IMR-90 (cell line): ENCODE measurements around the gene HOXA3. TPM values are rescaled to one million over a fixed set of nuclear protein-coding genes. Genes with fewer than 3 reads are reported as not detected.
A peak's percentile ranks its signal among the peaks of the same experiment; 100 is the strongest.

Source experiments
- ATAC-seq: fragments of 200-7000 bp; cut with Tn5 transposase; 2 replicates; pipeline ENCODE4 v1.9.1; 2020; ENCODE audit warnings: low read depth, mild to moderate bottlenecking, moderate library complexity
- BruUV-seq: library from RNA; stranded (reverse); fragments of 400-500 nt; replicated peaks from 2 replicates; lab custom pipeline; 2021; lab: Mats Ljungman, UMichigan
- CTCF ChIA-PET: fragments of 300-600 bp; formaldehyde crosslinking; extraction: SDS; loops from one replicate; lab custom pipeline; 2021; ENCODE audit warnings: antibody characterized with exemption; lab: Yijun Ruan, JAX
- POLR2A ChIA-PET: fragments of 300-600 bp; sonication (Branson Sonifier 250); formaldehyde crosslinking; loops from one replicate; lab custom pipeline; 2022; ENCODE audit warnings: antibody characterized with exemption; ENCODE audit not compliant: unreplicated experiment; lab: Charles Lee
- DNase-seq: peaks from one replicate; pipeline ENCODE4 v3.0.0; 2013
- H2AFZ ChIP-seq: replicated peaks from 2 replicates; pipeline ENCODE3; 2013; ENCODE audit warnings: low read length, mild to moderate bottlenecking; ENCODE audit not compliant: poor library complexity
- H2AK5ac ChIP-seq: 2 replicates; pipeline ENCODE4 v1.6.1; 2013; ENCODE audit warnings: low read depth, low read length, inconsistent platforms
- H2AK9ac ChIP-seq: replicated peaks from 2 replicates; pipeline ENCODE3; 2013; ENCODE audit warnings: mild to moderate bottlenecking, low read depth, low read length, moderate library complexity; ENCODE audit not compliant: poor library complexity
- H2BK120ac ChIP-seq: 2 replicates; pipeline ENCODE4 v1.6.1; 2013; ENCODE audit warnings: low read depth, low read length, inconsistent platforms
- H2BK15ac ChIP-seq: 3 replicates; pipeline ENCODE4 v1.6.1; 2013; ENCODE audit warnings: low read depth, low read length, inconsistent platforms
- H2BK20ac ChIP-seq: 2 replicates; pipeline ENCODE4 v1.6.1; 2013; ENCODE audit warnings: low read depth, mild to moderate bottlenecking, inconsistent platforms, low read length, moderate library complexity
- H2BK5ac ChIP-seq: 2 replicates; pipeline ENCODE4 v1.6.1; 2013; ENCODE audit warnings: mild to moderate bottlenecking, low read depth, low read length, inconsistent platforms; ENCODE audit not compliant: poor library complexity, severe bottlenecking
- H3K14ac ChIP-seq: replicated peaks from 2 replicates; pipeline ENCODE4 v1.6.1; 2013; ENCODE audit warnings: low read depth, low read length, inconsistent platforms
- H3K18ac ChIP-seq: 2 replicates; pipeline ENCODE4 v1.6.1; 2013; ENCODE audit warnings: low read depth, low read length, control low read depth
- H3K23ac ChIP-seq: 2 replicates; pipeline ENCODE4 v1.6.1; 2013; ENCODE audit warnings: low read depth, low read length, inconsistent platforms
- H3K27ac ChIP-seq: 2 replicates; pipeline ENCODE4 v1.5.1; 2013; ENCODE audit warnings: mild to moderate bottlenecking, control low read depth, low read length; ENCODE audit not compliant: insufficient read depth
- H3K27me3 ChIP-seq: 2 replicates; pipeline ENCODE4 v1.6.1; 2013; ENCODE audit warnings: low read length; ENCODE audit not compliant: control insufficient read depth, insufficient read depth
- H3K36me3 ChIP-seq: 2 replicates; pipeline ENCODE4 v1.6.1; 2013; ENCODE audit warnings: low read length, mixed read lengths; ENCODE audit not compliant: control insufficient read depth, insufficient read depth
- H3K4ac ChIP-seq: 2 replicates; pipeline ENCODE4 v1.6.1; 2013; ENCODE audit warnings: low read depth, low read length, inconsistent platforms
- H3K4me1 ChIP-seq: 2 replicates; pipeline ENCODE4 v1.6.1; 2013; ENCODE audit warnings: low read length, mixed read lengths; ENCODE audit not compliant: control insufficient read depth, insufficient read depth
- H3K4me2 ChIP-seq: 2 replicates; pipeline ENCODE4 v1.6.1; 2013; ENCODE audit warnings: low read depth, mild to moderate bottlenecking, control low read depth, low read length, moderate library complexity
- H3K4me3 ChIP-seq: 2 replicates; pipeline ENCODE4 v1.5.1; 2013; ENCODE audit warnings: low read depth, mild to moderate bottlenecking, control low read depth, low read length, moderate library complexity; ENCODE audit not compliant: insufficient read depth
- H3K56ac ChIP-seq: 2 replicates; pipeline ENCODE4 v1.6.1; 2013; ENCODE audit warnings: low read length, inconsistent platforms; ENCODE audit not compliant: insufficient read depth; ENCODE audit errors: extremely low read depth
- H3K79me1 ChIP-seq, 2 experiments: 2 replicates each; pipeline ENCODE4 v1.6.1; 2013; ENCODE audit warnings: low read length in 2 of 2, inconsistent platforms in 1 of 2, low read depth in 1 of 2
- H3K9ac ChIP-seq: 2 replicates; pipeline ENCODE4 v1.6.1; 2013; ENCODE audit warnings: low read depth, low read length, control low read depth
- H3K9me1 ChIP-seq: 2 replicates; pipeline ENCODE4 v1.6.1; 2013; ENCODE audit warnings: low read length, inconsistent platforms; ENCODE audit not compliant: insufficient read depth
- H3K9me3 ChIP-seq: 2 replicates; pipeline ENCODE4 v1.6.1; 2013; ENCODE audit warnings: low read length; ENCODE audit not compliant: control insufficient read depth, insufficient read depth
- H4K20me1 ChIP-seq: 2 replicates; pipeline ENCODE4 v1.6.1; 2013; ENCODE audit warnings: low read length, inconsistent platforms; ENCODE audit not compliant: insufficient read depth
- H4K5ac ChIP-seq: 2 replicates; pipeline ENCODE4 v1.6.1; 2013; ENCODE audit warnings: mild to moderate bottlenecking, low read depth, low read length, control low read depth
- H4K8ac ChIP-seq, 2 experiments: 2 replicates each; pipeline ENCODE4 v1.6.1; 2013; ENCODE audit warnings: low read depth in 2 of 2, low read length in 2 of 2, control low read depth in 1 of 2, inconsistent platforms in 1 of 2
- H4K91ac ChIP-seq: 2 replicates; pipeline ENCODE4 v1.6.1; 2013; ENCODE audit warnings: low read depth, low read length, inconsistent platforms; ENCODE audit not compliant: insufficient read depth
- BHLHE40 ChIP-seq: fragments of 150-350 bp; IDR thresholded peaks from 2 replicates; pipeline ENCODE4 v1.6.1; 2016; ENCODE audit warnings: mild to moderate bottlenecking, low read depth, low read length
- CEBPB ChIP-seq: IDR thresholded peaks from 2 replicates; pipeline ENCODE4 v1.6.1; 2012; ENCODE audit warnings: low read depth, low read length, improper control_type of control experiment
- CHD1 ChIP-seq: IDR thresholded peaks from 2 replicates; pipeline ENCODE4 v1.6.1; 2012; ENCODE audit warnings: low read depth, low read length, improper control_type of control experiment
- FOS ChIP-seq: fragments of 150-350 bp; IDR thresholded peaks from 2 replicates; pipeline ENCODE4 v1.6.1; 2016; ENCODE audit warnings: low read depth, low read length
- MAFK ChIP-seq: IDR thresholded peaks from 2 replicates; pipeline ENCODE4 v1.6.1; 2012; ENCODE audit warnings: low read depth, low read length, improper control_type of control experiment
- MAZ ChIP-seq: IDR thresholded peaks from 2 replicates; pipeline ENCODE4 v1.6.1; 2012; ENCODE audit warnings: low read depth, mild to moderate bottlenecking, low read length, improper control_type of control experiment, moderate library complexity, borderline replicate concordance
- MXI1 ChIP-seq: IDR thresholded peaks from 2 replicates; pipeline ENCODE4 v1.6.1; 2012; ENCODE audit warnings: low read depth, mild to moderate bottlenecking, low read length, moderate library complexity, borderline replicate concordance
- NFE2L2 ChIP-seq: fragments of 150-350 bp; IDR thresholded peaks from 2 replicates; pipeline ENCODE4 v1.6.1; 2016; ENCODE audit warnings: low read depth, mild to moderate bottlenecking, low read length
- POLR2A ChIP-seq: IDR thresholded peaks from 2 replicates; pipeline ENCODE4 v1.6.1; 2012; ENCODE audit warnings: mild to moderate bottlenecking, low read depth, low read length
- RCOR1 ChIP-seq: IDR thresholded peaks from 2 replicates; pipeline ENCODE4 v1.6.1; 2012; ENCODE audit warnings: mild to moderate bottlenecking, low read length, improper control_type of control experiment; ENCODE audit not compliant: insufficient replicate concordance
- RFX5 ChIP-seq: IDR thresholded peaks from 2 replicates; pipeline ENCODE4 v1.8.0; 2012; ENCODE audit warnings: low read depth, mild to moderate bottlenecking, low read length, moderate library complexity
- SMC3 ChIP-seq: fragments of 150-350 bp; IDR thresholded peaks from 2 replicates; pipeline ENCODE4 v1.6.1; 2016; ENCODE audit warnings: low read depth, mild to moderate bottlenecking, antibody characterized with exemption, low read length, moderate library complexity
- USF2 ChIP-seq: fragments of 150-350 bp; IDR thresholded peaks from 2 replicates; pipeline ENCODE4 v1.6.1; 2017; ENCODE audit warnings: mild to moderate bottlenecking, antibody characterized with exemption, low read length, low read depth
- WGBS, 2 experiments: methylation state at CpG; one replicate each; pipeline versions ENCODE4 v1.1.5 to v1.1.7; 2013; ENCODE audit warnings: missing lambda C conversion rate in 2 of 2; ENCODE audit not compliant: insufficient read length in 1 of 2; ENCODE audit errors: extremely low coverage in 2 of 2; 5-methylcytosine and 5-hydroxymethylcytosine counted together
- dilution Hi-C: fragments of 300-500 bp; cut with HindIII; formaldehyde crosslinking; loops from one replicate; pipeline ENCODE4 v1.14.3; 2018; ENCODE audit warnings: low sequenced_read_pairs; ENCODE audit not compliant: unreplicated experiment
- in situ Hi-C: fragments of 300-500 bp; cut with MboI; formaldehyde crosslinking; loops from 3 replicates; pipeline ENCODE4 v1.14.3; 2019; ENCODE audit warnings: low sequenced_read_pairs, inconsistent platforms, mixed read lengths
- intact Hi-C: fragments of 100-400 bp; cut with micrococcal nuclease; formaldehyde crosslinking; loops from 2 replicates; pipeline ENCODE4 v1.10.0; 2022
- polyA plus RNA-seq, 3 experiments: library from polyadenylated mRNA; depleted of rRNA; stranded (reverse); fragments of >200 nt; gene quantifications; 2 replicates each; pipeline ENCODE4 v1.2.3, GENCODE V29; 2012; ENCODE audit warnings: low replicate concordance in 1 of 3
- total RNA-seq: library from RNA; depleted of rRNA; stranded (reverse); fragments of >200 nt; gene quantifications from 2 replicates; pipeline ENCODE4 v1.2.3, GENCODE V29; 2012

Gene HOXA3
- total and polyA plus RNA-seq, 2 of the 4 experiments (the other 2 are of a cell fraction), result 0.90 to 5.4 TPM

- peaks cover 1% of the 10 kb centered on the region; the same call in 1 of the 2 replicates for H3K27me3 ChIP-seq
- ATAC-seq, result no peak
- no peak overlapping the region for H3K14ac ChIP-seq
- H3K9me1 ChIP-seq, result no peaks in the 10 kb centered on the region
- H3K18ac ChIP-seq, result no peak overlapping the region
- intact Hi-C loops (no loop called here), dilution Hi-C loops (no loop called here), in situ Hi-C loops (no loop called here)
- no peak overlapping the region for H3K27ac ChIP-seq
- H4K91ac ChIP-seq, result no peak overlapping the region
- H3K23ac ChIP-seq, result no peak overlapping the region
- H3K4me1 ChIP-seq, result 0 out of 2 replicates have a peak, but pooled peaks cover 1% of the 10 kb centered on the region
- no peak overlapping the region for H2BK5ac ChIP-seq
- H3K36me3 ChIP-seq, result no peaks in the 10 kb centered on the region
- no peak overlapping the region for H2AK9ac ChIP-seq
- WGBS, 2 experiments, result no CpG with 5 or more reads among the region's 3 CpGs
- peak; percentile 28 for DNase-seq
- ChIA-PET POLR2A (no interaction called here), CTCF (no interaction called here)
- H2BK20ac ChIP-seq, result no peak overlapping the region
- H3K4me3 ChIP-seq, result no peak overlapping the region
- no peak overlapping the region for H2AFZ ChIP-seq
- no peak for TF ChIP-seq MAZ
- TF ChIP-seq FOS, result no peak
- TF ChIP-seq CHD1, result no peak
- TF ChIP-seq USF2, result no peak
- TF ChIP-seq BHLHE40, result no peak
- TF ChIP-seq NFE2L2, result no peak
- no peak for TF ChIP-seq POLR2A
- TF ChIP-seq SMC3, result no peak
- TF ChIP-seq MXI1, result no peak
- TF ChIP-seq RCOR1, result no peak
- no peak for TF ChIP-seq RFX5
- no peak for TF ChIP-seq CEBPB
- TF ChIP-seq MAFK, result no peak
- H4K20me1 ChIP-seq, result no peaks in the 10 kb centered on the region
- no peak overlapping the region for H3K9ac ChIP-seq
- H4K5ac ChIP-seq, result no peak overlapping the region
- H2BK120ac ChIP-seq, result no peak overlapping the region
- BruUV-seq, result no TSS peak
- H3K4ac ChIP-seq, result no peak overlapping the region
- H3K9me3 ChIP-seq, result no peaks in the 10 kb centered on the region
- no peak overlapping the region for H3K56ac ChIP-seq
- H4K8ac ChIP-seq, result no peak overlapping the region
- no peak overlapping the region for H2BK15ac ChIP-seq
- no peak overlapping the region for H3K4me2 ChIP-seq
- no peak overlapping the region for H2AK5ac ChIP-seq
- no peaks in the 10 kb centered on the region for H3K79me1 ChIP-seq
These were observed 86.2 kb downstream of the HOXA3 start for GRCh38 chr7:27066148-27066547.
